ENCODE data around the gene RBBP9.
"Not testable (repeated sequence)": the region's sequence is repeated elsewhere in the genome, so short reads cannot be mapped to it uniquely, and the experiment has no call there.

RBBP9 gene

GRCh38 chr20:18504479-18505060 is 7.5 kb upstream of the RBBP9 start:
- no peak for DNase-seq (ENCODE audit: low spot score)

GRCh38 chr20:18501672-18502071 is 4.6 kb upstream of the RBBP9 start:
- not testable (repeated sequence) for DNase-seq (ENCODE audit: low spot score)

GRCh38 chr20:18497603-18498002 is 578 bp upstream of the RBBP9 start:
- DNase-seq (ENCODE audit: low spot score) = no peak

DNA sequence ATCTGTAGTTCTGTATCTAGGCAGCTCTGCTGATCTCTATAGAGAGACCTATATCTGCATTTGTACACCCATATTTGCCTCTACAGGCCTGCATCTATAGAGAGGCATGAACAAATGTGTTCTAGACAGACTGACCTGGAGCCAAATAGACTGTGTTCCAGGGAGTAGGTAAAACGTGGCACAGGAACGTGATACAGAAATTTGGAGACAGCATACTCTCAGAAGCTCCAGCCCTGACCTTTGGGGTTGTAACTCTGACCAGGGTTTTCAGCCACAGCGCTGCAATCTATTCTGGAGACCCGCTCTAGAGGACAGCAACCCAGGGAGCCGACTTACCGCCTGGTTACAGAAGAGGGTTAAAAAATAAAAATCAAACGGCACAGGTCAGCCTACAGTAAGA is 983 bp downstream of the RBBP9 start:
- DNase-seq (ENCODE audit: low spot score) = no peak

DNA sequence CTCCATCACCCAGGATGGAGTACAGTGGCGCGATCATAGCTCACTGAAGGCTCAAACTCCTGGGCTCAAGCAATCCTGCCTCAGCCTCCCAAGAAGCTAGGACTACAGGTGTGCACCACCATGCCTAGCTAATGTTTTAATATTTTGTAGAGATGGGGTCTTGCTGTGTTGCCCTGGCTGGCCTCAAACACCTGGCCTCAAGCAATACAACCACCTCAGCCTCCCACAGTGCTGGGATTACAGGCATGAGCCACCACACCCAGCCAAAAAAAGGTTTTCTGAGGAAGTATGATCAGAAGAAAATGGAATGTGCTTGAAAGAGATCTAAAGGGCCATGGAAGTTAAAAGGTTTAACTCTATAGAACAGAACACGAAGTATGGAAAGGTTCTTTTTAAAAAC is 8.7 kb downstream of the RBBP9 start:
- DNase-seq (ENCODE audit: low spot score) = no peak

DNA sequence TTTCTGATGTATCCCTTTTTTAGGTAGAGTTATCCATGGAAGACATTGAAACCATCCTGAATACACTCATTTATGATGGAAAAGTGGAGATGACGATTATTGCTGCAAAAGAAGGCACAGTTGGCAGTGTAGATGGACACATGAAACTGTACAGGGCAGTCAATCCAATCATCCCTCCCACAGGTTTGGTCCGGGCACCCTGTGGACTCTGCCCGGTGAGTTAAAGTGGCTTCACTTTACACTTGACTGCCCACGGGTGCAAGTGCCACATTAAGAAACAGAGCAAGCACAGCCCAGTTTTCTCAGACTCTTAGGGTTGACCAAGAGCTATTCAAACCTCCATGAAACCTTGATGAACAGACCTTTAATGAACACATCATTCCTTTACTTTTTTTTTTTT is 15.4 kb downstream of the RBBP9 start:
- DNase-seq (ENCODE audit: low spot score) = no peak

- no peak for DNase-seq (ENCODE audit: low spot score)
Observed at GRCh38 chr20:18477821-18478220, 19.2 kb downstream of the RBBP9 start.

DNA sequence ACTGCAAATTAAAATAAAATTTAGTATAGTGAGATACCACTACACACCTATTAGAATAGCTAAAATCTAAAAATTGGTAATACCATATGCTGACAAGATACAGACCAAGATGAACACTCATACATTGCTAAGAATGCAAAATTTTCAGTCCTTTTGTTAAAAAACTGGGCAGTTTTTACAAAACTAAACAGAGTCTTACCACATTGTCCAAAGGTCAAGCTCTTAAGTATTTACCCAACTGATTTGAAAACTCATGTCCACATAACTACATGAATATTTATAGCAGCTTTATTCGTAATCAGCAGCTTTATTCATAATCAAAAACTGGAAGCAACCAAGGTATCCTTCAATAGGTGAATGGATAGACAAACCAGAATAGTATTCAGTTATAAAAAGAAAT is 19.8 kb downstream of the RBBP9 start:
- DNase-seq (ENCODE audit: low spot score) = no peak

- DNase-seq (ENCODE audit: low spot score) = peak; percentile 89
Observed at GRCh38 chr20:18466894-18467730, 29.9 kb downstream of the RBBP9 start, which contains the start of the genes DZANK1 and POLR3F. Gene DZANK1, minus strand, starts transcription at chr20:18467030. Its CDS starts 1,672 bp downstream, at chr20:18465358. Gene POLR3F, plus strand, starts transcription at chr20:18467390. Its CDS starts 117 bp downstream, at chr20:18467507.

GRCh38 chr20:18466574-18466893 is 30.5 kb downstream of the RBBP9 start:
- no peak for DNase-seq (ENCODE audit: low spot score)

DNA sequence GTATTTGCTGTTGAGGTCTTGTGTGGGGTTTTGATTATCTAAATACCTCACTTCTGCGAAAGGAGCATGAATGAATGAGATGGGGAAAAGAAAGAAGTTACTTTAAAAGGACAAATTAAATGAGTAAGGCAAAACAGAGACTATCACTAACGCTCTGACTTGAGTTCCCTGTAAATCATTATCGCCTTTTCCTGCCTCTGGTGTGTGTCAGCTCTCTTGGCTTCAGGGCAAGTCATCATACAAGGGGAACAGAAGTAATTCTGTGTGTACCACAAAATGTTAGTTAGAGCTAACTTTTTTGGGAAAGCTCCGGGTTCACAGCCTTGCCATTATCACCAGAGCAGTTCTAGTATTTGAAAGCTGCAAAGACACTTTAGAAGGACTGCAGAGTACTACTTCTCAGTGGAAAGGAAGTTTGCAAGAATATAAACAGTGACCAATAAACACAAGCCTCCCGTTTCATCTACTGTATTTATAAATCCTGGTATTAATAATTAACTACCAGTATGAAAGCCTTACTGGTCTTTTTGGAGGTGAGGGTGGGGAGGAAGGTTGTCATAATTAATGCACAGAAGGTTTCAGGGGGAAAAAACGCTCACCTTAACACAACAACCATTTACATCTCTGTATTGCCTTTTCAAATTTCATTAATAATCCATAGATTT is 31.4 kb downstream of the RBBP9 start:
- no peak for DNase-seq (ENCODE audit: low spot score)

- no peak for DNase-seq (ENCODE audit: low spot score)
Observed at GRCh38 chr20:18456600-18456999, 40.4 kb downstream of the RBBP9 start.

DNA sequence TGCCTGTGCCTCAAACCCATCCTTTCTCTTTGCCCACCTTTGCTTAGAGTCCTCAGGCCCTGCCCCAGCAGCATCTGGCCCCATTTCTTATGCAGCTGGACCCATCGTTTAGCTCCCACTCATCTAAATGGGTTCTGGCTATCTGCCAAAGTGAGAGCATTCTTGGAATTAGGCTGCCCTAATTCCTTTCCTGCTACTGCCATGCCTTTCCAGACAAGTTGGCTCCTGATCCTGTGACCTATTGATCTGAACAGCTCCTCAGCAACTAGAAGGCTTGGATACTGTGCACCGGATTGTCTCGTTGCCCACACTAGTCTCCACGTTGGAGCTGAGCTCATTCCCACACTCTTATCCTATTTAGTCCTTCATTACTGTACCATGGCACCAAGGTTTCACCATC is 53.1 kb downstream of the RBBP9 start:
- no peak for DNase-seq (ENCODE audit: low spot score)

DNA sequence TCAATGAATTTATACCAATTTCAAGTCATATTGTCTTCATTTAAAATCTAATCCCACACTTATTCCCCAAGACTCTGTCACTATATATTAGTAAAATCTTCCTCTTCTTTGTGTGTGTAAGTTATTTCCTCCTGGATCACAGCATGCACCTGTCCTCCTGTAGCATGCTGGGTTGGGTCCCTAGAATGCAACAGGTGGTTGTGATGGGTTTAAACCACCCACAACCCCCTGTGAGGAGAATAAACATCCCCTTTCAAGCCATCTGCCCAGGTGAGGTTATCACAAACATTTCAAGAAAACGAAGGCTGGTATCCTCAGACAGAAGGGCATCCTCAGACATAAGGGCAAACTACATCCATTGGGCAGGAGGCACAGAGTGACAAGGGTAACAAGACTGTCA is 56.6 kb downstream of the RBBP9 start:
- DNase-seq (ENCODE audit: low spot score) = no peak

DNA sequence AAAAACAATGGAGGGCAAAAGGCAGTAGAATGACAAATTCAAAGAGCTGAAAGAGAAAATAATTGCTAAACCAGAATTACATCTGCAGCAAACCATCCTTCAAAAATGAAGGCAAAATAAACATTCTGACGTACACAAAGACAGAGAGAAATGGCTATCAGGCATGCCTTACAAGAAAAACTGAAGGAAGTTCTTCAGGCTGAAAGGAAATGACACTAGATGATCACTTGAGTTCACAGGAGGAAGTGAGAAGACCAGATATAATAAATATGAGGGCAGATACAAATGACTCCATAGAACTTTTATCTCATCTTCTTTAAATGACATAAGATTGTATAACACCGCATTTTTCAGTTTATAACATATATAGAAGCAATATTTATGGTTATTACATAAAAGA is 60.2 kb downstream of the RBBP9 start:
- no peak for DNase-seq (ENCODE audit: low spot score)

Measured in hematopoietic multipotent progenitor cell treated with erythropoietin and hydrocortisone succinate and interleukin-3 and kit ligand, for 17 days (in vitro differentiated cells).